ENCODE data around the gene FILIP1. TPM values are rescaled to one million over a fixed set of nuclear protein-coding genes. Genes with fewer than 3 reads are reported as not detected.

The FILIP1 gene
- total and polyA plus RNA-seq, 12 donors = 16.8 to 269 (median 181) TPM

DNA sequence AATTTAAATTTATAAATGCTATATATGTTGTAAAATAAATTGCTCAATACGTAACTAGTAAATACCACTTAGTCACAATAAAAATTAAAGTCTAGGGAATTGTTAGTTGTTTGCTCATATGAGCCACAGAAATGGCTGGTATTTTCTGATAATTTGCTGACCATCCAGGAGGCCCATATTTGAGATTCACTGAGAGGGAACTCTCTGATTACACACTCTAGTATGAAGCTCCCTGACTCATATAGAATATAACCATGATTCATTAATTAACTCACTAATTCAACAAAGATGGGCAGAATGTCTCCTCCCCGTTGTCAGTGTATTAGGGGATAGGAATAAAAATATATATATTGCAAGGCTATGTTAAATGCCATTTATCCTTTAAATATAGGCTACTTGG, 162.4 kb downstream of the FILIP1 start:
- intact Hi-C loops (cut with DNase I) = no loop called here

DNA sequence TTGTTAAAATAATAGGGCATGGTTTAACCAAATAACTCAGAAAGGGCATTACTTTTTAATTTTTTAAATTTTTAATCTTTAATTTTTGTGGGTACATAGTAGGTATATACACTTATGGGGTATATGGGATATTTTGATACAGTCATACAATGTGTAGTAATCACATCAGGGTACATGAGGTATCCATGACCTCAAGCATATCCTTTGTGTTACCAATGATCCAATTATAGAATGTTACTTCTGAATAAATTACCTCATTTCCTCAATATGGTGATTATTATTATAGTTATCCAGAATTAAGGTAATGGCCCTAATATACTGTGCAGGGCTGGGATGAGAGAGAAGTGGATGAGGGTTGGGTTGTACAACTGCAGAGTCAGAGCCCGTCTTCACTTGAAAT, 163.9 kb downstream of the FILIP1 start:
- DNase-seq = no peak
- 97 to 100% methylated on average over 1 of the region's 1 CpG for WGBS, 2 donors

More for the DNA sequence above, 162.4 kb downstream of the FILIP1 start:
- no peak overlapping the region for H3K4me3 ChIP-seq
- H3K4me1 ChIP-seq = peaks cover 0 to 47% (median 32%) of the 10 kb centered on the region in 9 donors
- TF ChIP-seq, protein P1, sequence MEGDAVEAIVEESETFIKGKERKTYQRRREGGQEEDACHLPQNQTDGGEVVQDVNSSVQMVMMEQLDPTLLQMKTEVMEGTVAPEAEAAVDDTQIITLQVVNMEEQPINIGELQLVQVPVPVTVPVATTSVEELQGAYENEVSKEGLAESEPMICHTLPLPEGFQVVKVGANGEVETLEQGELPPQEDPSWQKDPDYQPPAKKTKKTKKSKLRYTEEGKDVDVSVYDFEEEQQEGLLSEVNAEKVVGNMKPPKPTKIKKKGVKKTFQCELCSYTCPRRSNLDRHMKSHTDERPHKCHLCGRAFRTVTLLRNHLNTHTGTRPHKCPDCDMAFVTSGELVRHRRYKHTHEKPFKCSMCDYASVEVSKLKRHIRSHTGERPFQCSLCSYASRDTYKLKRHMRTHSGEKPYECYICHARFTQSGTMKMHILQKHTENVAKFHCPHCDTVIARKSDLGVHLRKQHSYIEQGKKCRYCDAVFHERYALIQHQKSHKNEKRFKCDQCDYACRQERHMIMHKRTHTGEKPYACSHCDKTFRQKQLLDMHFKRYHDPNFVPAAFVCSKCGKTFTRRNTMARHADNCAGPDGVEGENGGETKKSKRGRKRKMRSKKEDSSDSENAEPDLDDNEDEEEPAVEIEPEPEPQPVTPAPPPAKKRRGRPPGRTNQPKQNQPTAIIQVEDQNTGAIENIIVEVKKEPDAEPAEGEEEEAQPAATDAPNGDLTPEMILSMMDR (IDR thresholded peaks at IDR 0.05) = no peak
- 94 to 96% methylated on average over 2 of the region's 2 CpGs for WGBS, 2 donors
- H3K36me3 ChIP-seq = peaks cover 0 to 7% (median 0%) of the 10 kb centered on the region in 9 donors
- H3K27me3 ChIP-seq = no peaks in the 10 kb centered on the region
- DNase-seq (no peak), ATAC-seq (no peak)
- no peaks in the 10 kb centered on the region for H3K9me3 ChIP-seq
- H3K27ac ChIP-seq = no peak overlapping the region

DNA sequence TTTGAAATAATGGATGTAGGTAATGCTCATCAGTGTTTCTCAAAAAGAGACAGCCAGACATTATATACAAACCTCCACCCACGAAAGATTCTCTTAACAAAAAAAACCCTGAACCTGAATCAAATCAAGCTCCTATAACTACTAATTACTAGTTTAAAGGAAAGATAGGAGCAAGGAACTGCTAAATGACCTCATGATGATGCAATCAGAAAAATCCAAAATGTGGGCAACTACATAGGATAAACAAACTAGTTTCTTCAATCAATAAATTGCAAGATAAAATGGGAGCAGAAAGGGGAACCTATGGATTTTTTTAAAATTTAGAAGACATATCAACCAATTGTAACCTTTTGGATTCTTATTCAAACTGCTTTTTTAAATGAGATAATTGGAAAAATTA, 165.8 kb downstream of the FILIP1 start:
- peaks cover 0 to 7% (median 0%) of the 10 kb centered on the region in 9 donors for H3K36me3 ChIP-seq

More for the DNA sequence above, 163.9 kb downstream of the FILIP1 start:
- H3K27ac ChIP-seq = peak overlapping the region in 1 of 10 donors; percentile 45
- H3K4me3 ChIP-seq = no peak overlapping the region
- no peak for ATAC-seq
- TF ChIP-seq, protein P1 (IDR thresholded peaks at IDR 0.05) = no peak
- H3K9me3 ChIP-seq = no peaks in the 10 kb centered on the region
- no peaks in the 10 kb centered on the region for H3K27me3 ChIP-seq
- H3K4me1 ChIP-seq = peaks cover 0 to 34% (median 18%) of the 10 kb centered on the region in 9 donors
- intact Hi-C loops (cut with DNase I) = no loop called here
- peaks cover 0 to 7% (median 0%) of the 10 kb centered on the region in 9 donors for H3K36me3 ChIP-seq

DNA sequence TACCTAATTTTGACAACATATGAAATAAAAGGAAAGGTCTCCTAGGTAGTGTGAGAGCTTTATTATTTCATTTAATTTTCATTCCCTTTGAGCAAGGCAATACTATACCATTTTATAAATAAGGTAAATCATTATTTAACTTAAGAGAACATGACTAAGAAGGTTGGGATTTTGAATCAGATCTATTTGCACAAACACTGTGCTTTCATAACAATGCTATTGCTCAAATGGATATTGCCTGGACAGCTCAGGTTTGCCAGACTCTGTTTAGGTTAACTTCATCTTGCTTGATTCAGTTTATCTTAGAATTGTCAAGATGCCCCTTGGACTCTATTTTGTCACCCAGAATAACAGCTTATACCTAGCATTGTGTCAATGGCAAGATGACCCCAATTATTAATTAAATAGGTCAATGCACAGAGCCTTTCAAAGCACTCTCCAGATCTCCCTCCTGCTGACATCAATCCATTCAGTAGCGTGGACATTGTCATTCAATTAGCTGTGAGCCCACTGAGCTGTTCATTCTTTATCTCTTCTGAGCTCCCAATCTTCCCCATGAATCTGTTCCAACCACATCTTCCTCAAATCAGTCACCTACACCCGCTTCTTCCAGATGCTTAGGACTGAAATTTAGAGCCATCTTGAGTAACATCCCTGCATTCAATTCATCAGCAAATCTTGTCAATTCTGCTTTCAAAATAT, 166.9 kb downstream of the FILIP1 start:
- no peak for ATAC-seq

More for the DNA sequence above, 165.8 kb downstream of the FILIP1 start:
- Histone ChIP-seq H3K27me3 (no peaks in the 10 kb centered on the region), H3K9me3 (no peaks in the 10 kb centered on the region), H3K4me3 (no peak overlapping the region), H3K4me1 (peaks cover 0 to 19% (median 5%) of the 10 kb centered on the region in 9 donors), H3K27ac (no peak overlapping the region)
- WGBS, 2 donors = 93 to 100% methylated on average over 1 of the region's 1 CpG
- intact Hi-C loops (cut with DNase I) = no loop called here
- DNase-seq = no peak
- TF ChIP-seq, protein P1 (IDR thresholded peaks at IDR 0.05) = no peak
- ATAC-seq = no peak

More for the DNA sequence above, 166.9 kb downstream of the FILIP1 start:
- peaks cover 0 to 12% (median 0%) of the 10 kb centered on the region in 9 donors for H3K4me1 ChIP-seq
- TF ChIP-seq, protein P1 (IDR thresholded peaks at IDR 0.05) = no peak
- peaks cover 0 to 7% (median 0%) of the 10 kb centered on the region in 9 donors for H3K36me3 ChIP-seq
- H3K9me3 ChIP-seq = no peaks in the 10 kb centered on the region
- no peak overlapping the region for H3K4me3 ChIP-seq
- WGBS, 2 donors = 90 to 92% methylated on average over 2 of the region's 2 CpGs
- no peak overlapping the region for H3K27ac ChIP-seq
- H3K27me3 ChIP-seq = no peaks in the 10 kb centered on the region
- intact Hi-C loops (cut with DNase I) = no loop called here
- DNase-seq = no peak

Data from heart right ventricle (tissue), 16 donors.